PC-9 (cell line): ENCODE data around the gene NCR3LG1. TPM values are rescaled to one million over a fixed set of nuclear protein-coding genes. Genes with fewer than 3 reads are reported as not detected.
"Not testable (repeated sequence)": the region's sequence is repeated elsewhere in the genome, so short reads cannot be mapped to it uniquely, and the experiment has no call there.

Source experiments
- BruUV-seq: library from RNA; stranded (reverse); fragments of 400-500 nt; replicated peaks from 2 replicates; lab custom pipeline; 2021; lab: Mats Ljungman, UMichigan
- CTCF ChIA-PET: fragments of 300-600 bp; sonication (Branson Sonifier 250); formaldehyde crosslinking; loops from one replicate; lab custom pipeline; 2022; ENCODE audit warnings: antibody characterized with exemption; lab: Charles Lee
- POLR2A ChIA-PET: fragments of 300-600 bp; sonication (Branson Sonifier 250); formaldehyde crosslinking; loops from one replicate; lab custom pipeline; 2022; ENCODE audit warnings: antibody characterized with exemption; ENCODE audit not compliant: unreplicated experiment; lab: Charles Lee
- DNase-seq, 2 experiments: peaks; one replicate each; pipeline versions ENCODE4 v3.0.0 to v3.0.0-alpha.2; 2015 to 2022; ENCODE audit warnings: mixed read lengths in 1 of 2
- H2AFZ ChIP-seq: fragments of 200-600 bp; sonication (generic); 2 replicates; pipeline ENCODE4 v1.8.1; 2017; ENCODE audit warnings: antibody characterized with exemption
- H3F3A ChIP-seq: fragments of 200-600 bp; sonication (generic); 2 replicates; pipeline ENCODE4 v1.8.1; 2017; ENCODE audit warnings: antibody characterized with exemption, mild to moderate bottlenecking, low read depth; ENCODE audit not compliant: insufficient read depth
- H3K27ac ChIP-seq: fragments of 200-600 bp; sonication (generic); 2 replicates; pipeline ENCODE4 v1.6.1; 2016; ENCODE audit warnings: mixed run types
- H3K27me3 ChIP-seq: fragments of 200-600 bp; sonication (generic); 2 replicates; pipeline ENCODE4 v1.6.1; 2016; ENCODE audit warnings: low read depth, mixed run types; ENCODE audit not compliant: insufficient read depth
- H3K36me3 ChIP-seq: fragments of 200-600 bp; sonication (generic); 2 replicates; pipeline ENCODE4 v1.6.1; 2016; ENCODE audit warnings: low read depth, mixed run types
- H3K4me1 ChIP-seq: fragments of 200-600 bp; sonication (generic); replicated peaks from 2 replicates; pipeline ENCODE4 v1.6.1; 2016; ENCODE audit warnings: mixed run types; ENCODE audit not compliant: insufficient read depth
- H3K4me2 ChIP-seq: fragments of 200-600 bp; sonication (generic); 2 replicates; pipeline ENCODE4 v1.6.1; 2017; ENCODE audit warnings: mixed run types
- H3K4me3 ChIP-seq: fragments of 200-600 bp; sonication (generic); 2 replicates; pipeline ENCODE4 v1.6.1; 2016; ENCODE audit warnings: mixed run types
- H3K79me2 ChIP-seq: fragments of 200-600 bp; sonication (generic); 2 replicates; pipeline ENCODE4 v1.6.1; 2017; ENCODE audit warnings: low read depth, mixed run types
- H3K9me2 ChIP-seq: fragments of 200-600 bp; sonication (generic); 2 replicates; pipeline ENCODE4 v1.8.1; 2017; ENCODE audit warnings: mild to moderate bottlenecking; ENCODE audit not compliant: insufficient read depth
- H3K9me3 ChIP-seq: fragments of 200-600 bp; sonication (generic); 2 replicates; pipeline ENCODE4 v1.8.1; 2016; ENCODE audit warnings: low read depth; ENCODE audit not compliant: insufficient read depth
- H4K20me1 ChIP-seq: fragments of 200-600 bp; sonication (generic); 2 replicates; pipeline ENCODE4 v1.8.1; 2017; ENCODE audit not compliant: insufficient read depth
- CTCF ChIP-seq: fragments of 200-600 bp; sonication (generic); conservative IDR thresholded peaks from 2 replicates; pipeline ENCODE4 v1.6.1; 2017; ENCODE audit warnings: mixed run types, antibody characterized with exemption, mild to moderate bottlenecking, moderate library complexity
- EZH2 ChIP-seq: fragments of 200-600 bp; sonication (generic); IDR thresholded peaks from 2 replicates; pipeline ENCODE4 v1.8.0; 2017; ENCODE audit warnings: antibody characterized with exemption, low read depth
- intact Hi-C: fragments of 100-400 bp; cut with micrococcal nuclease; formaldehyde crosslinking; loops from one replicate; pipeline ENCODE4 v1.10.0; 2022; ENCODE audit not compliant: unreplicated experiment
- total RNA-seq: library from RNA; stranded (reverse); gene quantifications from 2 replicates; pipeline ENCODE4 v1.2.3, GENCODE V29; 2021

Gene NCR3LG1
- total RNA-seq, 1 experiment from 2014 or later = 0.33 TPM

DNA sequence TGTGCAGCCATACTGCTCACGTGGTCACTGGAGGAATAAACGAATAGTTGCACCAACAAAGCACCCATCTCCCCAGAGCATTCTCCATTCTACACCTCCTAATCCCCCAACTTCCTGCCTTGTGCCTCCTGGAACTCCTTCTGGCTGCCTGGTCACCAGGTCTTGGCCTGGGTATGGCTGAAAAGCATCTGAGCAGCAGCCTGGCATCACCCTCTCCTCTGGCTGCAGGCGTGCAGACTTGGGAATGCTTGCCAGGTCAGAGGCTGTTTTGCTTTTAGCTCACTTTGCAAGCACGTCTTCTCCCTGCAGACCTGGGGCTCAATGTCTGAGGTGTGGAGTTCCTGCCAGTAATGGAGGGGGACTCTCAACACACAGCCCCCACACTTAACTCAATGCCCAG lies 70.2 kb downstream of the NCR3LG1 start:
- H2AFZ ChIP-seq = no peak overlapping the region
- no peaks in the 10 kb centered on the region for H3K4me1 ChIP-seq
- no peaks in the 10 kb centered on the region for H3K9me3 ChIP-seq
- intact Hi-C loops = no loop called here
- no TSS peak for BruUV-seq
- no peaks in the 10 kb centered on the region for H4K20me1 ChIP-seq
- no peak overlapping the region for H3K4me2 ChIP-seq
- no peak overlapping the region for H3K4me3 ChIP-seq
- no peaks in the 10 kb centered on the region for H3K9me2 ChIP-seq
- H3K36me3 ChIP-seq = no peaks in the 10 kb centered on the region
- H3F3A ChIP-seq = no peaks in the 10 kb centered on the region
- DNase-seq = no peak
- no peak for TF ChIP-seq EZH2
- TF ChIP-seq CTCF = no peak
- CTCF ChIA-PET = no interaction called here
- POLR2A ChIA-PET = no interaction called here
- H3K27me3 ChIP-seq = peaks cover 84% of the 10 kb centered on the region
- no peaks in the 10 kb centered on the region for H3K79me2 ChIP-seq
- no peak overlapping the region for H3K27ac ChIP-seq

DNA sequence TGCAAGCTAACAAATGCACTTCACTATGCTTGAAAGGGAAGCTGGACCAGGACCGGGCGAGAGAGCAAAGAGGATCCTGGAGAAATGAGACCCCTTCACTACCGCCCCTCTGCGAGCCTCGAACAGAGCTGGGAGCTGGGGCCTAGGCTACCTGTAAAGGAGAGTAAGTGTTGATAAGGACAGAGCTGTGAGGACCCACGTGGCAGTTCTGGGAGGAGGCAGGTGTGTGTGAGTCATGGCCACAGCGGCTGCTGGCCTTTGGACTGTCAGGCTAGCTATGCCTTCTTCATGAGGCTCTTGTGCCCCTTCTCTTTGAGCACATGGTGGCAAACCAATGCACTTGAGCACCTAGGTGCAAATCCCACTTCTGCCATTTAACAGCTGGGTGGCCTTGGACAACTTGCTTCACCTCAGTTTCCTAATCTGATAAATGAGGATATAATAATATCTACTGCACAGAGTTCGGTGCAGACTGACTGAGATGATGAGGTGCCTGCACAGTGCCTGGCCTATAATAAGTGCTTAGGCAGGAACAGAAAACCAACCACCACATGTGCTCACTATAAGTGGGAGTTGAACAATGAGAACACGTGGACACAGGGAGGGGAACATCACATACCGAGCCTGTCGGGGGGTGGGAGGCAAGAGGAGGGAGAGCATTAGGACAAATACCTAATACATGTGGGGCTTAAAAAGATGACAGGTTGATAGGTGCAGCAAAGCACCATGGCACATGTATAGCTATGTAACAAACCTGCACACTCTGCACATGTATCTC lies 72.1 kb downstream of the NCR3LG1 start:
- no peaks in the 10 kb centered on the region for H3K4me1 ChIP-seq
- H3K79me2 ChIP-seq = no peaks in the 10 kb centered on the region
- no peaks in the 10 kb centered on the region for H3K36me3 ChIP-seq
- no peak for TF ChIP-seq EZH2
- no peak overlapping the region for H2AFZ ChIP-seq
- intact Hi-C loops = no loop called here
- no peak for DNase-seq
- H3K4me2 ChIP-seq = no peak overlapping the region
- no peaks in the 10 kb centered on the region for H3K9me2 ChIP-seq
- POLR2A ChIA-PET = no interaction called here
- H3K4me3 ChIP-seq = no peak overlapping the region
- CTCF ChIA-PET = no interaction called here
- no peak overlapping the region for H3K27ac ChIP-seq
- no TSS peak for BruUV-seq
- H3K9me3 ChIP-seq = no peaks in the 10 kb centered on the region
- H3F3A ChIP-seq = no peaks in the 10 kb centered on the region
- H3K27me3 ChIP-seq = peaks cover 84% of the 10 kb centered on the region
- H4K20me1 ChIP-seq = no peaks in the 10 kb centered on the region

- H3K27ac ChIP-seq, H3F3A ChIP-seq, H3K4me2 ChIP-seq, H3K36me3 ChIP-seq, CTCF ChIA-PET, H3K79me2 ChIP-seq, H2AFZ ChIP-seq, H3K9me3 ChIP-seq, H3K4me3 ChIP-seq, intact Hi-C loops, H3K9me2 ChIP-seq, H3K4me1 ChIP-seq, BruUV-seq, H4K20me1 ChIP-seq, DNase-seq: not testable (repeated sequence)
- POLR2A ChIA-PET = interaction anchor here (0.8 kb wide), 1 partner anchor 1525 kb away, joined by 3 read pairs; no protein-coding TSS in a partner anchor
- peaks cover 79% of the 10 kb centered on the region for H3K27me3 ChIP-seq
Measured at GRCh38 chr11:17426233-17426632, 74.6 kb downstream of the NCR3LG1 start.

Other genes starting within 250 kb of the NCR3LG1 start
- 53.8 and 70.7 TPM in 2 replicates for gene PIK3C2A, start 143.8 kb upstream of the NCR3LG1 start, total RNA-seq
- 22.4 and 29.7 TPM in 2 replicates for gene NUCB2, start 75.1 kb upstream of the NCR3LG1 start, total RNA-seq
- gene KCNJ11, start 36.9 kb downstream of the NCR3LG1 start, total RNA-seq = 0.26 and 0.93 TPM in 2 replicates
- gene ABCC8, start 125.0 kb downstream of the NCR3LG1 start, total RNA-seq = not detected in 2 replicates
- not detected in 2 replicates for gene USH1C, start 192.6 kb downstream of the NCR3LG1 start, total RNA-seq
- gene OTOG, start 195.5 kb downstream of the NCR3LG1 start, total RNA-seq = not detected in 2 replicates